Mesothelial cell of epicardium (in vitro differentiated cells): Measurements from ENCODE around the gene PPP2R5D. TPM values are rescaled to one million over a fixed set of nuclear protein-coding genes. Genes with fewer than 3 reads are reported as not detected.

Experiments used
- total RNA-seq: library from RNA; stranded (reverse); gene quantifications from 3 replicates; pipeline ENCODE4 v1.2.1, GENCODE V29; 2021

Gene PPP2R5D
- total RNA-seq, 1 donor from 2014 or later = 46.2 TPM

Other genes with a start within 250 kb of the PPP2R5D start
- 19.5 to 21.2 TPM (median 20.3 TPM) in 3 replicates for gene TBCC, start 238.5 kb upstream of the PPP2R5D start, total RNA-seq
- 12.5 to 13.2 TPM (median 12.7 TPM) in 3 replicates for gene BICRAL, start 202.5 kb upstream of the PPP2R5D start, total RNA-seq
- 89.2 to 90.6 TPM (median 90.1 TPM) in 3 replicates for gene RPL7L1, start 105.0 kb upstream of the PPP2R5D start, total RNA-seq
- not detected in 3 replicates for gene PTCRA, start 68.5 kb upstream of the PPP2R5D start, total RNA-seq
- gene CNPY3, start 55.1 kb upstream of the PPP2R5D start, total RNA-seq = 61.0 to 64.4 TPM (median 61.6 TPM) in 3 replicates
- 1.2 to 1.7 TPM (median 1.4 TPM) in 3 replicates for gene GNMT, start 23.8 kb upstream of the PPP2R5D start, total RNA-seq
- gene PEX6, start 5.4 kb upstream of the PPP2R5D start, total RNA-seq = 31.2 to 32.9 TPM (median 32.3 TPM) in 3 replicates
- gene MEA1, start 29.4 kb downstream of the PPP2R5D start, total RNA-seq = 56.3 to 64.2 TPM (median 60.1 TPM) in 3 replicates
- 88.3 to 97.3 TPM (median 95.1 TPM) in 3 replicates for gene KLHDC3, start 29.7 kb downstream of the PPP2R5D start, total RNA-seq
- gene RRP36, start 37.1 kb downstream of the PPP2R5D start, total RNA-seq = 44.2 to 45.9 TPM (median 45.1 TPM) in 3 replicates
- 88.0 to 90.9 TPM (median 90.6 TPM) in 3 replicates for gene CUL7, start 69.3 kb downstream of the PPP2R5D start, total RNA-seq
- 50.5 to 55.5 TPM (median 54.9 TPM) in 3 replicates for gene MRPL2, start 74.9 kb downstream of the PPP2R5D start, total RNA-seq
- 61.9 to 69.2 TPM (median 69.0 TPM) in 3 replicates for gene KLC4, start 75.1 kb downstream of the PPP2R5D start, total RNA-seq
- gene PTK7, start 91.7 kb downstream of the PPP2R5D start, total RNA-seq = 303 to 313 TPM (median 308 TPM) in 3 replicates
- 52.0 to 52.8 TPM (median 52.2 TPM) in 3 replicates for gene SRF, start 186.7 kb downstream of the PPP2R5D start, total RNA-seq
- gene CUL9, start 197.6 kb downstream of the PPP2R5D start, total RNA-seq = 65.5 to 72.1 TPM (median 71.6 TPM) in 3 replicates
- 49.0 to 52.3 TPM (median 49.4 TPM) in 3 replicates for gene DNPH1, start 244.9 kb downstream of the PPP2R5D start, total RNA-seq